GM19328 (cell line): Measurements from ENCODE around the gene LAMB1.

ENCODE experiments used
- ATAC-seq: cut with Tn5 transposase; IDR thresholded peaks from one replicate; pipeline ENCODE4 v1.9.1; 2021; ENCODE audit warnings: mild to moderate bottlenecking, moderate library complexity; ENCODE audit not compliant: unreplicated experiment

The LAMB1 gene

DNA sequence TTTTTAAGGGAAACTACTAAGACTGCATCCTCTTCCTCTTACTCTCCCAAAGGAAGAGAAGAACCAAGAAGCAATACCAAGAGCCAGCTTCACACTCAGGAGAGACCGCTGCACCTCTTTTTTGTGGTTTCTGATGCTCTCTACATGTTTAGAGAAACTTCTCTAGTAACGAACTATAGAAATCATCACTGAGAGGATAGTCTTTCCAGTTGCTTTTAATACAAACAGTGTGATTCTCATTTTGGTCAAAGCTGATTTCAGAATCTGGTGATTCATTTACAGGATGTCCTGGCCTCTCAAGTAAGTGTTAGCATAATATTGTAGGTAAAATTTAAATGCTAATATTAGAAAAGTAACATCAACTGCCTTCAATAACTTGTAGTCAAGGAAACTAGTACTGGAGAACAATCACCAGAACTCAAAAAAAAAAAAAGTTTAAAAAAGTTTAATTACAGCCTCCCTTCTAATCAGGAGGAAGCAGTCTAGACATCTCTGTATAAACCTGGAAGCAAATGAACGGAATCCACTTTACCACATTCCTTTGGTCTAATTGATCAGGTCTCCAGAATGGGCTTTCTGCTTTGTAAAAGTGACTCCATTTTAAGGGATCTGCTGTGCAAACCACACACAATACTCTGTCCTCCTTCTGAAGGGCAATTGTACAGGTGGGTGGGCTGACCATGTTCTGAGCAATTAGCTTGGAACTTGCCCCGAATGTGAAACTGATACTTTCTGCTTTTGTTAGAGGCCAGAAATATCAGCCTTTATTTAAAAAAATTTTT lies 3.0 kb downstream of the LAMB1 start:
- ATAC-seq: no peak

DNA sequence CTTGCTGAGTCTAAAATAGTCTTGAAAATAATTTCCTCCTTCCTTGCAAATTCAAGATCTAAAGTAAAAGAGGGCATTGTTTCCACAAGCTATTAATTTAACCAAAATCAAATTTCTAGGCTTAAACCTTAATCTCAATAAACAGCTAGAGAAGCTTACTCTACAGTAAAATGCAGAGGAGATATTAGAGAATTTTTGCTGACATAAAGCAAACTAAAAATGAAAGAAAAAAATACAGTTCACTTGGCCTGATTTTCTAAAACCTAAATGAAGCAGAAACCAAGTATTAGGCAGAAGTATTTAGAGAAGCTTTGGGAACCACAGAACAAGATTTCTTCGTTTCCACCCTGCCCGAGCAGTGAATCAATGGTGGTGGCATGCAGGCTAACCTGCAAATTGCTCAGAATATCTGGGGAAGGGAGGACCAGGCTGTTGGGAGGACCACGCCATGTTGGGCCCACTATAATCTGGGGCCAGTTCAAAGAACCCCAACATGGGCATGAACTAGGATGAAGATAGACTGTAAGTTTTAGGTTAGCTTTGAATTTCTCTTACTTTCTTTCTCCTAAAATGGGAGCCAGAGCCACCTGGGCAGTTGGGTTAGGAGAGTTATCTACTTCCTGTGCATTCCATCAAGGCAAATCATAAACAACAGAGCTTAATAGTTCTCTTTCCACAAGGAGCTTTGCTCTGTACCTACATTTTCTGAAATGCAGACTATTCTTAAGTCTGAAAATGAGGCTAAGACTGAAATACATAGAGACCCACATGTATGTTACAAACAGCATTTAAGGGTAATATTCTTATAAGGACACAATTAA lies 4.1 kb downstream of the LAMB1 start:
- no peak for ATAC-seq

DNA sequence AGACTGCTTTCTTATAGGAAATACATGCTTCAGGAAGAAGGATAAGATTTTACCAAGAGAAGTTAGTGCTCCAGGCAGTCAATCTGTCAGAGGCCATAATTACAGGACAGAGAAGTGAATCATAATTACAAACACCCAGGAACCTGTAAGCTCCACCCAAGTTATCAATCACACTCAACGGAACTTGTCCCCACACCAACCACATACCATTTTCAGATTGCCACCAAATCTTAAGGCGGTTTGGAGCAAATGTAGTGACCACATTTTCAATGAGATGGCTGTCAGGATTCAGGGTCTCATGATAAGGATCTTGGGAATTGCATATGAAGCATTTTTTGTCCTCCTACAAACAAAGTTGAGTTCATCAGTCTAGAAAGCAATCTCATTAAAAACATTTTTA lies 4.8 kb downstream of the LAMB1 start:
- no peak for ATAC-seq

DNA sequence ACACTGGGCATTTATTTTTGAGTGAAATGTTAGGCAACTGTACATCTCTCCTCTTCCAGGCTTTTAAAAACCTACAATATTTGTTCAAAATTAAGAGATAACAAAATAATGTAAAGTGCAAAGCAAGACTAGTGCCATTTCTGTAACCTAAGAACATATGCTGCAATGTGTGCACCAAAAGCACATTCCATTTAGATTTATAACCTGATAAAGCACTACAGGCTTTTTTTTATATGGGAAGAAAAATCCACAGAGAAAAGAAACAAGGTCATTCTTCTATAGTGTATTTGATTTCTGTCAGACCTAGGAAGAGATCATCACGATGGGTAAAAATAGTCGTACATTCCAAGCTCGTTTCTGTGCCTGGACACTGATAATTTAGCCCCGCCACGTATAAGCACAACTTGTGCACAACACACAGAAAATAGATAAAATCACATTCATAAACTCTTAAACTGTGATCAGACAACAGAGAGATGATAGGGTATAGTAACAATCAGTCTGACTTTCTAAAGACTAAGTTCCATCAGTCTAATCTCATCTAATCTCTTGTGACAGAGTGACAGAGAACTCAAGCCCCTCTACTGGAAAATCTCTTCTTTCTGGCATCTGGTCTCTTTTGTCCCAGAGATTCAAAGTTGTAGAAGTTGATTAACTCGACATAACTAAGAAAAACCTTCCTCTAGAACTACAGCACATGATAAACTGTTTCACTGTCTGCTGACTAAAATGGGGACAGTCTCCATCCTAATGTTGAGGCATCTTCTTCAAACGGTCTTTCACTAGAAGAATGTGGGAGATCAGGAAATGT lies 6.7 kb downstream of the LAMB1 start:
- no peak for ATAC-seq

DNA sequence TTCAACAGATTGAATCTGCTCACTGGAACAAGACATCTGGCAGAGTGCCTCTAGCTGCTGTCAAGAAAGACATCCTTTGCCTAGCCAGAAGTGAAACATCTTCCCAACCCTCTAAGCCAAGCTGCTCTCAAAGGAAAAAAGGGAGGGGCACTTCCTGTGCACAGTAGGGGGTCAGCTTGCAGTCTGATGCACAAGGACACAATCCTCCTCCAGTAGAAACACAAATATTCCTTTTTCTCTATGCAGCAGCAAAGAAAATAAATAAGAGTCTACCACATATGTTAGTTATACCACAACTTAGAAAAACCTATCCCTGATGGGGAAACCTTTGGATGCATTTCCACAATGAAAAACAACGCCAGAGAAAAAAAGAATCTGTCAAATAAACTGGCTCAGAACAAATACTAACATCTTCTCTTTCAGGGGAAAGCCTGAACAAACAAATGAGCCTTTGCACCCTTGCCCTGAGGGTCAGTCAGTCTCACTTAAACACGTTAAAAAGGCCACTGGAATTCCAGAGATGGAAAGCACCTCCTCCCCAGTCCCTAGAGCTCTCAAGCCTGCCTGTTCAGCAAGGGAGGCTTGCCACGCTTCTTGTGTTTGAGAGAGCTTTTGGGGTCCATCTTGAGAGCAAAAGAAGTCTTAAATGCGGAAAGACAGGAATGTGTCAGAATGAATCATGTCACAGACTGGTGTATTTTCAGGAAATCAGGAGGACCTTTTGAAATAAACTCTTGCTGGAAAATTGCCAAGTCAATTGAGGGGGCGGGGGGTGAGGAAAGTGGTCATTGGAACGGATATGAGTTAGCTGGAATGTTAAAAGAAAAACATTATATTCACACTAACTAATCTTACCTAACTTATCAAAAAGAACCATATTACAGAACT lies 7.5 kb downstream of the LAMB1 start:
- no peak for ATAC-seq

DNA sequence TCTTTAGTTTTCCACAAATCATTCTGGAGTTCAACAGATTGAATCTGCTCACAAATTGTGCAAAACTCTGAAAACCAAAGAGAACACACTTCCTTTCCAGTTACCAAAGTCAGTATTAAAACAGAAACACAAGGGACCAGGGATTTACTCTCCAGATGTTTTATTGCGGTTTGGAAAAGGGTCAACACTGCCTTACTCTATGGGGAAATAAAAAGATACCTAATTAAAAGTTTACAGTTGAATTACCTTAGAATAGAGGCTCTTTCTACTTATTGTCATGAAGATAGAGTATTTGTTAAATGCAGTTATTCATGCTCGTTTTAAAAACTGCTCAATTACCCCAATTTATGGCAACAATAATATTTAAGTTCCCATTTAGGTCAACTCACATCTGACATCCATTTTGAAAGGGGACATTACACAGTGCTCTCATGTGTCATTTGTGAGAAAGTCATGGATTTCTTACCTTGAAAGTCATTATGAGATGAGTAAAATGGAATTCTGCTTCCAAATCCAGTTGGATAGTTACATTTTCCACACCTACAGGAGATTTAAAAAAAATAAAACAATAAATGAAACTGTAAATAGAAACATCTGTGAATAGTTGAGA lies 8.4 kb downstream of the LAMB1 start:
- no peak for ATAC-seq

DNA sequence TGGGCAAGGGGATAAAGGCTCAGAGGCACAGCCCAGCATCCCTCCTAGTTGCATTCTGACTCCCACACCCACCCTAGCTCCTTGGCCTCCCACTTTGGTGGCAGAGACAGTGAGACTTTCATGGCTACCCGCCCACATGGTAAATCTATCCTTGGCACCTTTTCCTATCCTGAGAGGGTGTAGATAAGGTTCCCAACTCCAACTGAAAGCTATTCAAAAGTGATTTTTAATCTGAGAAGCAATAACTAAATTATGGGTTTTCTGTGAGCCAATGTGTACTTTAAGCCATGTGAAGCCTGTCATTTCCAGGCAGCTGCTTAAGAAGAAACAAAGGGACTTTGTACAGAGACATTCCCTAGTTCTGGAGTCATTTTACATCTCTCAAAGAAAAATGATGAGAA lies 9.1 kb downstream of the LAMB1 start:
- no peak for ATAC-seq

DNA sequence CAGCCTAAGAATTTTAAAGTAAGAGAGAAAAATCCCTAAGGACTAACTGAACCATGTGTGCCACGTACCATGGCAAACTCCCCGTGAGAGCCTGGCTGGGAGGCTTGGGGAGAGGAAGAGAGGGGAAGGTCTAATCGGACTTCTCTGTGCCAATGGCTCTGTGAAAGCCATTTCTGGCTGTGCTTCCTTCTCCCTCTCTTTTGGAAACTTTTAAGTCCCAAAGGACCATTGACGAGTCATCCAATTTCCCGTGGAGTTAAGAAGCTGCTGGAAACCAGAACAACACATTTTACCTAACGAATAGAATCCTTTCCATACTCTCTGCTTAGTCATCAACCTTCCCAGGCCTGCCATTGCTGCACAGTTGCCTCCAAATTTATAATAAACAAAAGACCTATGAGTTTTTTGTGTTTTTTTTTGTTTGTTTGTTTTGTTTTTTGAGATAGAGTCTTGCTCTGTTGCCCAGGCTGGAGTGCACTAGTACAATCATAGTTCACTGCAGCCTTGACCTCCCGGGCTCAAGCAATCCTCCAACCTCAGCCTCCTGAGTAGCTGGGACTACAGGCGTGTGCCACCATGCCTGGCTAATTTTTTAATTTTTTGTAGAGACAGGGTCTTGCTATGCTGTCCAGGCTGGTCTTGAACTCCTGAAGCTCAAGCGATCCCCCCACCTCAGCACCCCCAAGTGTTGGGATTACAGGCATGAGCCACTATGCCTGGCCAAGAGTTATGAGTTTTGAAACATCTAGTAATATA lies 13.2 kb downstream of the LAMB1 start:
- no peak for ATAC-seq

DNA sequence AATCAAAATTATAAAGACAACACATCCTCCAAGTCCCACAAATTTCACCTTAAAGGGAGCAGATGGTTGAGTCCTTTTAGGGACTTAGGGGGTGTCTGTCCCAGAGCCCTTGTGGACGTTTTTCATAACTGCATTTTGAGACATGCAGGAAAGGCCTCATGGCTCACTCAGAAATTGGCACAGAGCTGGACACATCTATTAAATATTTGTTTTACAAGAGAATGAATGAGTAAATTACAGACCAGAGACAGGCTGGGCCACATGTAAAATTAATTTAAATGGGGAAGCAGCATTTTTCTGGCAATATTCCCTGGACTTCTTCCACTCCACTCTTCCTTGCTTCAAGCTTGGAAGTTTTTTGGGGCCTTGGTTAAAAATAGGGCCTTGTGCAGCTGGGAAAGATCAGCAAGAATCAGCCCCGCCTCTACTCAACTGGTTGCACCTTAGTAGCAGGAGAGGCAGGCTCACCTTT lies 20.0 kb downstream of the LAMB1 start:
- no peak for ATAC-seq

DNA sequence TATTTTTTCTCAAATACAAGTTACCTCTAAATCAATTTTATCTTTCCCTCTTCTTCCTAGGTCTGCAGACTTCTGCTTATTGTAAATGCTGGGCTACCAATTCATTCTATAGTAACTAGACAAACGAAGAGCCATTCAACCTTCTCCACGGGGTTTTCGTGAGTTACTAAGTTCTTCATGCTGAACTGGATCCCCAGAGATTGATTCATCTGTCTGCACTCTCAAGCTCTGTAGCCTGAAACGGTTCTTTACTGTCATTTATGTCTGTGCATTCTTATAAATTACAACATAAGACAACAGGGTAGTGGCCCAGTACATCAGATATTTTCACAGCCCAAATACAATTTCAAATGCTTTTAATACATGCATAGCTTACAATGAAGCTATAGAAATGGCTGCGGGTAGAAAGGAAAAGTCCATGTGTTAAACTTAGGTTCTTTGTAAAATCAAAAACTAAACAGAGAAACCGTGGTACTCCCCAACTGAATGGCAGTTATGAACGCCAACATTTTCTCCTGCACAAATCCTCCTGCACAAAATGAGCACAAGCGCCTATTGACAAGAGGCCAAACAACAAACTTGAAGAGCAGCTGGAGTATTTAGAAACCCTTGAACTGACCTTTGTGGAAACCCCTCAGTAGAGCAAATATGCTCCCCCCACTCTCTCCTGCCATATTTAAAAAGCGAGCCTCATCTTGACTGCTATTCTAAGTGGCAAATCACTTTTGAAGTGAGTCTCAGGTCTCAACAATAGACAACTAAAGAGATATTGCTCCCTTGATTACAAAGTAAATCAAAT lies 20.7 kb downstream of the LAMB1 start:
- ATAC-seq: no peak

DNA sequence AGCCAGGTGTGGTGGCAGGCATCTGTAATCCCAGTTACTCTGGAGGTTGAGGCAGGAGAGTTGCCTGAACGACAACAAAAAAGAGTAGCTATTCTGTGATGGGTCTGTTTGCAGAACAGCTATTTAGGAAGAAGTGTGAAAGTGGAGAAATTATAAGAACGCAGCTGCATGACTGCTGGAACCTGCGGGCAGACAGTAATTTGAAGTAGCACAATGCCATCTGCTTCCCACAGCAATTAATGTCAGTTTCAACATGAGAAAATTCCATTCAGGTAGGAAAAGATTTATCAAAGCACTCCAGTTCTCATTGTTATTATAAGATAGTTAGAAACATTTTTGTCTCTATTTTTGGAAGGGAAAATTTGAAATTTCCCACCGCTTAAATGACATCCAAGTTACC lies 21.5 kb downstream of the LAMB1 start:
- ATAC-seq: no peak

DNA sequence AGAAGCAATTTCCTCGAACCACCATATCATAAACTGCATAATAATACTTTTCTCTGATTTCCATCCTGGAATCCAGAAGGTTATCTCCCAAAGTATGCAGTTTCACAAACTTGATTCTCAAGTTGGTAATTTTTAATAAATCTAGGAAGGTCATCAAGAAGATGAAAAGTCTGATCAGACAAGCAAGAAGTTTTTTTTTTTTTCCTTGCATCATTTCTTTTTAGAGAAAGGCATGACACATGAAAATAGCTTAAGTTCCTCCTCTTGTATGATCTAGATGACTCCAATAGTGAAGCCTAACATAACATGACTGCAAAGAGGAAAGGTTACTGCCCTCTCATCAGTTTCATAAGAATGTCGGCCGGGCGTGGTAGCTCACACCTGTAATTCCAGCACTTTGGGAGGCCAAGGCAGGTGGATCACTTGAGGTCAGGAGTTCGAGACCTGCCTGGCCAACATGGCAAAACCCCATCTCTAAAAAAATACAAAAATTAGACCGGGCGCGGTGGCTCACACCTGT lies 22.2 kb downstream of the LAMB1 start:
- ATAC-seq: no peak

DNA sequence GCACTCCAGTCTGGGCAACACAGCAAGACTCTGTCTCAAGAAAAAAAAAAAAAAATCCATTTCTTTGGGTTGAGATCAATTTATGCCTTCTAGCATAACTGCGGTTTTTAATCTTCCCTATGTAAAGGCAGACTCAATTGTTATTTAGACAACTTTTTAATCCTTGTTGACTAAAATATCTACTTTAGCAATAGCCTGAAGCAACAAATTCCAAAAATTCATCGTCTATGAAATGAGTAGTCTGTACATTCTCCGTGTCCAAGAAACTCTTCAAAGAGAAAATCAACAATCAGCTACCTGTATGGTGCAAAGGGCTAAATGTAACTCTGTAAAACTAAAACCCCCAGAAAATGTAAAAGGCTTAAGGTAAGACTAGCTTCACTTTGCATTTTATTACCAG lies 22.8 kb downstream of the LAMB1 start:
- no peak for ATAC-seq

DNA sequence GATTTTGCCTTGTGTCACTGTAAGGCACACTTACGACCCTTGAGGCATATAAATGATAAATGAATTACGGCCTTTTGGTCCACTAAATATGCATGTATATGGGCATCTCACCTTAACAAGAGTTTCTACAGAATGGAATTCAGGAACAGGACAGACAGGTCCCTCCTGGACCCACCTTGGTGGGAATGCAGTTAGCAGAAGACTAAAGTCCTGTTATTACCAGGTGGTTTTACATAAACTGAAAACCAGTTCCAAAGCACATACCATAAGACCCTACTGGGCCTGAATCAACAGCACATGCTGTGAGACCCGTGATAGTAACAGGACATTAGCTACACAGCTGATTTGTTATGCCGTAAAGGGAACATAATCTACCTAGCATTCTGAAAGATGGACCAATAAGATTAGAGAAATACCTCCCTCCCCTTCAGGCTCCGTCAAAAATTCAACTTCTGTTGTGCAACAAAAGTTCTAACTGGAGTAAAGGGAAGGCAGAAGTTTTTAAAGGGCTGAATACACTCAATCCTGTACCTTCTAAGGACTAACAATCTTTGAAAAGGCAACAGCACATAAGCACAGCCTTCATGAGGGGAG lies 24.0 kb downstream of the LAMB1 start:
- ATAC-seq: no peak

DNA sequence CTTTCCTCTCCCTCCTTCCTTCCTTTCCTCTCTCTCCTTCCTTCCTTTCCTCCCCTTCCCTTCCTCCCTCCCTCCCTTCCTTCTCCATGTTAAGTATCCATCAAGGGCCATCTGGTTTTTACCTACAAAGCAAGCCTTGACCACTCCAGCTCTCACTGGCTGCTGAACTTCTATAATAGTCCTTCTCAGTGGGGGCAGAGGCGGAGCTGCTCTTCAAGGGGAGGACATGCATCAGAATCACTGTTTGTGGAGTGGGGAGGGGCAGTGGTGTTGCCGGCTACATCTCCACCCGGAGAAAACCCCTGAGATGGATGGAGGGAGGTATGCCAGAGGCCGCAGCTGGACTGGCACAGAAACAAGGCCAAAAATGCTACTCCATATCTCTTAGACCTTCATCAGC lies 25.9 kb downstream of the LAMB1 start:
- ATAC-seq: no peak

DNA sequence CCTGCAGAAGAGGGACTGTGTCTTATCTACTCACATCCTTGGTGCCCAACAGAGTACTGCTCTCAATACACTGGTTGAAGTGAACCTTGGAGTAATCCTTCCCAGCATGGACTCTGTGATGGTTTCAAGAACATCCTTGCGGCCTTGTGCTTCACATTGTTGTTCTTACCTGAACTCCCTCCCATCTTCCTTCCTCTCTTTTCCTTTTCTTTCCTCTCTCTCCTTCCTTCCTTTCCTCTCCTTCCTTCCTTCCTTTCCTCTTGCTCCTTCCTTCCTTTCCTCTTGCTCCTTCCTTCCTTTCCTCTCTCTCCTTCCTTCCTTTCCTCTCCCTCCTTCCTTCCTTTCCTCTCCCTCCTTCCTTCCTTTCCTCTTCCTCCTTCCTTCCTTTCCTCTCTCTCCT lies 26.3 kb downstream of the LAMB1 start:
- ATAC-seq: no peak

DNA sequence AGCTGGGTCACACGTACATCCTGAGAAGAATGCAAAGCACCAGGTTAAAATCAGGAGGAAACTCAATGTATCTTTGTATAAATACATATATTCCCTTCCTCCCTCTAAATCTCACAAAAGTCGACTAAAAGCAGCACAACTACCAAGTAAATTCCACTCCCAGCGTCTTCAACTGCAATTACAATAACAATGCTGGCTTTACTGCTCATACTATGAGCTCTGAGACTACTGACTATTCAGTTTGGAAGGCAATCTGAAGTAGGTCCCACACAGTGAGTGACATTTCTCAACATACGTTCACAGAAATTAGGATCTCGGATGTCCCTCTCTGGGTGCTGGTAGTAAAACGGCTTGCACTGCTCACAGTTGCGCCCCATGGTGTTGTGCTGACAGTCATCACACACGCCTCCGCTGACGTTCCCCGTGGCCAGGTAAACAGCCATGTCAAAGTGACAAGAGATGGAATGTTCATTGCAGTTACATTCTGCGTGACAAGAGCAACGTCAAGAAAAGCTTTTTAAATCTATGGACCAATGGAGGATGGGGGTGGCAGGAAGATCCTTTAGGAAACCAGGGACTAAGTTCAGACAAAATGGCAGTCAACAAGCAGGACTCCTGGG lies 27.5 kb downstream of the LAMB1 start:
- no peak for ATAC-seq
